Stomach (tissue), 9 donors: Measurements from ENCODE around the gene MTHFSD. TPM values are rescaled to one million over a fixed set of nuclear protein-coding genes. Genes with fewer than 3 reads are reported as not detected.
A peak's percentile ranks its signal among the peaks of the same experiment; 100 is the strongest.

ENCODE experiments used
- DNase-seq, 2 donors: peaks; one replicate each; pipeline versions ENCODE4 v3.0.0 to v3.0.0-alpha.2; 2013 to 2019
- H3K27ac ChIP-seq, 5 donors: fragments of 200-600 bp in 4 of 5; sonication (generic) in 4 of 5; one replicate each; pipeline ENCODE4 v1.5.1; 2013 to 2019; ENCODE audit warnings: mild to moderate bottlenecking in 1 of 5, moderate library complexity in 1 of 5
- H3K27me3 ChIP-seq, 3 donors: fragments of 200-600 bp; sonication (generic); one replicate each; pipeline ENCODE4 v1.5.1; 2017 to 2019; ENCODE audit warnings: mixed run types in 1 of 3
- H3K36me3 ChIP-seq, 4 donors: fragments of 200-600 bp; sonication (generic); 1 replicate in 3 of 4; 2 replicates in 1 of 4; pipeline ENCODE4 v1.5.1; 2016 to 2019
- H3K4me1 ChIP-seq, 4 donors: fragments of 200-600 bp; sonication (generic); one replicate each; pipeline ENCODE4 v1.5.1; 2016 to 2019
- H3K4me3 ChIP-seq, 4 donors: fragments of 200-600 bp; sonication (generic) in 3 of 4; one replicate each; pipeline ENCODE4 v1.5.1; 2016 to 2019; ENCODE audit warnings: mild to moderate bottlenecking in 1 of 4
- H3K9me3 ChIP-seq, 4 donors: fragments of 200-600 bp; sonication (generic); one replicate each; pipeline ENCODE4 v1.5.1; 2016 to 2019
- EP300 ChIP-seq: sonication (generic); formaldehyde crosslinking; IDR thresholded peaks from one replicate; pipeline ENCODE4 v1.6.1; 2017; ENCODE audit warnings: antibody characterized with exemption
- POLR2A ChIP-seq, 4 donors: fragments of 450-650 bp; IDR thresholded peaks; one replicate each; pipeline ENCODE4 v1.6.1; 2016; ENCODE audit warnings: antibody characterized with exemption in 4 of 4, control low read depth in 2 of 4, mild to moderate bottlenecking in 1 of 4, moderate library complexity in 1 of 4
- POLR2AphosphoS5 ChIP-seq, 3 donors: sonication (generic); formaldehyde crosslinking; IDR thresholded peaks; one replicate each; pipeline ENCODE4 v1.6.1; 2016; ENCODE audit warnings: antibody characterized with exemption in 3 of 3
- WGBS, 5 donors: extraction: QIAGEN DNeasy Blood & Tissue Kit in 3 of 5; methylation state at CpG; one replicate each; pipeline versions ENCODE4 v1.1.5 to v1.1.7; 2013 to 2018; 5-methylcytosine and 5-hydroxymethylcytosine counted together
- intact Hi-C: fragments of 100-400 bp; cut with DNase I; formaldehyde crosslinking; loops from one replicate; pipeline ENCODE4 v1.15.1; 2023; ENCODE audit warnings: low total_unique reads
- polyA plus RNA-seq, 3 donors: library from polyadenylated mRNA; stranded (reverse); fragments of 200-250 nt; gene quantifications; one replicate each; pipeline ENCODE4 v1.2.3, GENCODE V29; 2013
- total RNA-seq, 5 donors: library from RNA; depleted of rRNA; stranded (reverse); fragments of >200 nt; gene quantifications; one replicate each; pipeline versions ENCODE4 v1.1.0 to v1.2.3, GENCODE V29; 2014 to 2016
- TF ChIP-seq, protein P1 (sequence below), 7 experiments: fragments of 450-650 bp in 4 of 7; fragments of 200-600 bp in 3 of 7; sonication (generic) in 3 of 7; IDR thresholded peaks; one replicate each; pipeline ENCODE4 v1.5.1; 2016 to 2019; ENCODE audit warnings: antibody characterized with exemption in 7 of 7, control low read depth in 2 of 7, mild to moderate bottlenecking in 1 of 7
- donor health status: healthy with polysubstance abuse.
- donor health status: Bipolar disorder and iron deficiency.
- donor health status: healthy.

Gene MTHFSD
- total and polyA plus RNA-seq, 8 donors: 3.5 to 23.1 (median 7.7) TPM

DNA sequence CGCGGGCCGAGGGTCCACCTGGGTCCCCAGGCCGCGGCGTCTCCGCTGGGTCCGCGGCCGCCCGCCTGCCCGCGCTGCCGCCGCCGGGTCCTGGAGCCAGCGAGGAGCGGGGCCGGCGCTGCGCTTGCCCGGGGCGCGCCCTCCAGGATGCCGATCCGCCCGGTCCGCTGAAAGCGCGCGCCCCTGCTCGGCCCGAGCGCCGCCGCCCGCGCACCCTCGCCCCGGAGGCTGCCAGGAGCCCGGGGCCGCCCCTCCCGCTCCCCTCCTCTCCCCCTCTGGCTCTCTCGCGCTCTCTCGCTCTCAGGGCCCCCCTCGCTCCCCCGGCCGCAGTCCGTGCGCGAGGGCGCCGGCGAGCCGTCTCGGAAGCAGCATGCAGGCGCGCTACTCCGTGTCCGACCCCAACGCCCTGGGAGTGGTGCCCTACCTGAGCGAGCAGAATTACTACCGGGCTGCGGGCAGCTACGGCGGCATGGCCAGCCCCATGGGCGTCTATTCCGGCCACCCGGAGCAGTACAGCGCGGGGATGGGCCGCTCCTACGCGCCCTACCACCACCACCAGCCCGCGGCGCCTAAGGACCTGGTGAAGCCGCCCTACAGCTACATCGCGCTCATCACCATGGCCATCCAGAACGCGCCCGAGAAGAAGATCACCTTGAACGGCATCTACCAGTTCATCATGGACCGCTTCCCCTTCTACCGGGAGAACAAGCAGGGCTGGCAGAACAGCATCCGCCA is 12.1 kb upstream of the MTHFSD start:
- intact Hi-C loops: loop anchor here (5.0 kb wide), 1 partner anchor 490 kb away; no protein-coding TSS in a partner anchor
- TF ChIP-seq, protein P1, sequence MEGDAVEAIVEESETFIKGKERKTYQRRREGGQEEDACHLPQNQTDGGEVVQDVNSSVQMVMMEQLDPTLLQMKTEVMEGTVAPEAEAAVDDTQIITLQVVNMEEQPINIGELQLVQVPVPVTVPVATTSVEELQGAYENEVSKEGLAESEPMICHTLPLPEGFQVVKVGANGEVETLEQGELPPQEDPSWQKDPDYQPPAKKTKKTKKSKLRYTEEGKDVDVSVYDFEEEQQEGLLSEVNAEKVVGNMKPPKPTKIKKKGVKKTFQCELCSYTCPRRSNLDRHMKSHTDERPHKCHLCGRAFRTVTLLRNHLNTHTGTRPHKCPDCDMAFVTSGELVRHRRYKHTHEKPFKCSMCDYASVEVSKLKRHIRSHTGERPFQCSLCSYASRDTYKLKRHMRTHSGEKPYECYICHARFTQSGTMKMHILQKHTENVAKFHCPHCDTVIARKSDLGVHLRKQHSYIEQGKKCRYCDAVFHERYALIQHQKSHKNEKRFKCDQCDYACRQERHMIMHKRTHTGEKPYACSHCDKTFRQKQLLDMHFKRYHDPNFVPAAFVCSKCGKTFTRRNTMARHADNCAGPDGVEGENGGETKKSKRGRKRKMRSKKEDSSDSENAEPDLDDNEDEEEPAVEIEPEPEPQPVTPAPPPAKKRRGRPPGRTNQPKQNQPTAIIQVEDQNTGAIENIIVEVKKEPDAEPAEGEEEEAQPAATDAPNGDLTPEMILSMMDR (IDR thresholded peaks at IDR 0.05): no peak
- TF ChIP-seq POLR2AphosphoS5 (IDR thresholded peaks at IDR 0.05): no peak
- TF ChIP-seq POLR2A (IDR thresholded peaks at IDR 0.05): no peak
- no peak for TF ChIP-seq EP300
- Histone ChIP-seq H3K9me3 (no peaks in the 10 kb centered on the region), H3K4me3 (peak overlapping the region; percentile 28 to 45 (median 32)), H3K27me3 (peaks cover 46 to 88% (median 78%) of the 10 kb centered on the region in 3 donors), H3K27ac (peak overlapping the region in 3 of 5 donors; percentile 20 to 51 (median 42)), H3K4me1 (peaks cover 12 to 42% (median 30%) of the 10 kb centered on the region in 4 donors), H3K36me3 (no peaks in the 10 kb centered on the region)
- 1 to 13% (median 2%) methylated on average over 30 to 87 of the region's 88 CpGs for WGBS, 5 donors
- peak in 1 of 2 donors; percentile 57 for DNase-seq

DNA sequence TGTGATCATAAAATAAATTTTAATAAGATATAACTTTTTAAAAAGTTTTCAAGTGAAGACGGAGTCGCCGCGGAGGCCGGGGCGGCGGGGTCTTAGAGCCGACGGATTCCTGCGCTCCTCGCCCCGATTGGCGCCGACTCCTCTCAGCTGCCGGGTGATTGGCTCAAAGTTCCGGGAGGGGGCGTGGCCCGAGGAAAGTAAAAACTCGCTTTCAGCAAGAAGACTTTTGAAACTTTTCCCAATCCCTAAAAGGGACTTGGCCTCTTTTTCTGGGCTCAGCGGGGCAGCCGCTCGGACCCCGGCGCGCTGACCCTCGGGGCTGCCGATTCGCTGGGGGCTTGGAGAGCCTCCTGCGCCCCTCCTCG is 11.5 kb upstream of the MTHFSD start, which contains the start of gene FOXC2:
Gene FOXC2 (plus strand): TSS at position 229 of the 365 bp plus-strand sequence. CDS start 507 bp downstream, outside the sequence.
- intact Hi-C loops: loop anchor here (5.0 kb wide), 1 partner anchor 491 kb away; no protein-coding TSS in a partner anchor
- H3K9me3 ChIP-seq: no peaks in the 10 kb centered on the region
- peak; percentile 54 to 95 for DNase-seq
- WGBS, 5 donors: 2 to 9% (median 3%) methylated on average over 28 to 30 of the region's 30 CpGs
- H3K36me3 ChIP-seq: no peaks in the 10 kb centered on the region
- H3K4me1 ChIP-seq: peaks cover 12 to 42% (median 30%) of the 10 kb centered on the region in 4 donors
- TF ChIP-seq POLR2A (IDR thresholded peaks at IDR 0.05): no peak
- H3K4me3 ChIP-seq: peak within 1 kb of the TSS; percentile 28 to 45 (median 32)
- peaks cover 43 to 88% (median 72%) of the 10 kb centered on the region in 3 donors for H3K27me3 ChIP-seq
- peak within 1 kb of the TSS in 3 of 5 donors; percentile 20 to 51 (median 42) for H3K27ac ChIP-seq

DNA sequence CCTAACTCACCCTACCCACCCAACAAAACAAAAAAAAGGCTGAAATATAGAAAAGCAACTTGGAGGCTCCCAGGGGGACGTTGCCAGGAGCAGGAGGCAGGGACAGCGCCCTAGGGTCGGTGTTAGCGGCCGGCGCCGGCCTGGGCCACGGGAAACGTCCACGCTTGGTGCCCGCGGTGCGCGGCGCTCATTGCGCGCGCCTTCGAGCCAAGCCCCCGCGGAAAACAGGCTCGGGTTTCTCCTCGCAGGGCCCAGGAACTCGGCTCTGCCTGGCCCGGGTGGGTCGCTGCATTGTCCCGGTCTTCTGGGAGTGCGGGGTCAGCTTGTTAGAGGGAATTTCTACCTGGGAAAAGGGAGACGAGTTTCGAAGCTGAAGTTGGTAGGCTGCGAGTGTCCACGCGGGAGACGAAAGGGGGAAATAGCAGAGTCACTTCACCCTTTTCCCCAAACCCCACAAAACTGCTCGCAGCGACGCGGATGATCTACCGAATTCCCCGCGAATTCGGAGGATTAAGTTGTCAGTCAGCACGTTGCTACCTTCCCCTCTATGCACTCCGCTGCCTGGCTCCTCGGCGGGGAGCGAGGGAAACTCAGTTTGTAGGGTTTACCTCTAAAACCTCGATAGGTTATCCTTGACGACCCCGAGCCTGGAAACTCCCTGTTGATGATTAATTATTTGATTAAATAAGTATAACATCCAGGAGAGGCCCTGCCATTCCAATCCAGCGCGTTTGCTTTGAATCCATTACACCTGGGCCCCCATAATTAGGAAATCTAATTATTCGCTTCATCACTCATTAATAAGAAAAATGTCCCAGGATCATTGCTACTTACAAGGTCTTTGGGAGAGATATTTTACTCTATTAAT is 10.8 kb upstream of the MTHFSD start:
- H3K4me3 ChIP-seq: peak overlapping the region in 1 of 4 donors; percentile 45
- H3K27me3 ChIP-seq: peaks cover 43 to 88% (median 69%) of the 10 kb centered on the region in 3 donors
- no peak overlapping the region for H3K27ac ChIP-seq
- TF ChIP-seq POLR2AphosphoS5 (IDR thresholded peaks at IDR 0.05): no peak
- no peak for TF ChIP-seq POLR2A (IDR thresholded peaks at IDR 0.05)
- TF ChIP-seq EP300: no peak
- TF ChIP-seq, protein P1 (IDR thresholded peaks at IDR 0.05): no peak
- no peaks in the 10 kb centered on the region for H3K9me3 ChIP-seq
- no peak for DNase-seq
- H3K4me1 ChIP-seq: peaks cover 12 to 42% (median 30%) of the 10 kb centered on the region in 4 donors
- WGBS, 5 donors: 7 to 20% (median 10%) methylated on average over 42 to 53 of the region's 53 CpGs
- intact Hi-C loops: loop anchor here (5.0 kb wide), 1 partner anchor 491 kb away; no protein-coding TSS in a partner anchor
- no peaks in the 10 kb centered on the region for H3K36me3 ChIP-seq

DNA sequence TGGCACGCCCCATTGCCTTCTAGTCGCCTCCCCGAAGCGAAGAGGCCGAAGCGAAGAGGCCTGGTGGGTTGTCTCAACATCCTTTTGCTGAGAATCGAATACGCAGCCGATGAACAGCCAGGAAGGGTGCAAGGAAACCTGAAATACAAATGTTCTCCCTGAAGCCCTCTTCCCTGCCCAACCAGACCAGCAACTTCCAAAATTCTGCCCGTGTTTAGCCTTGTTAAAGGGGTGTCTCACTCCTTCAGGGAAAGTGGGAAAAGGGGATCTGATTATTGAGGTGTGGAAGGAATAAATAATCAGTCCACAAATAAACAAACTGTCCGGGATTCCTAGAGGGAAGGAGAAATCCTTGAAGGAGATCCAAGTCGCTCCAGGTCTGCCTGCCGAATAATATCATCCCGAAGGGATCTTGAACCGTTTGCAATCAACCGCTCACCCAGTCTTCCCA is 10.2 kb upstream of the MTHFSD start:
- Histone ChIP-seq H3K27me3 (peaks cover 43 to 88% (median 63%) of the 10 kb centered on the region in 3 donors), H3K36me3 (no peaks in the 10 kb centered on the region), H3K9me3 (no peaks in the 10 kb centered on the region), H3K27ac (no peak overlapping the region), H3K4me3 (no peak overlapping the region), H3K4me1 (peaks cover 12 to 42% (median 30%) of the 10 kb centered on the region in 4 donors)
- intact Hi-C loops: loop anchor here (5.0 kb wide), 1 partner anchor 492 kb away; no protein-coding TSS in a partner anchor
- no peak for TF ChIP-seq EP300
- 28 to 50% (median 36%) methylated on average over 16 of the region's 16 CpGs for WGBS, 5 donors
- DNase-seq: no peak
